Thoracic aorta (tissue), 2 donors: ENCODE measurements around the gene TRIM28. TPM values are rescaled to one million over a fixed set of nuclear protein-coding genes. Genes with fewer than 3 reads are reported as not detected.

ENCODE experiments used
- ATAC-seq: fragments of 150-250 bp; one replicate; pipeline ENCODE4 v1.8.0; 2017; ENCODE audit warnings: low read depth; ENCODE audit not compliant: insufficient number of reproducible peaks, low FRiP score
- DNase-seq: peaks from one replicate; pipeline ENCODE4 v3.0.0-alpha.2; 2020; ENCODE audit warnings: low spot score
- H3K27ac ChIP-seq, 2 donors: fragments of 200-600 bp; sonication (generic); 1 replicate in 1 of 2; 2 replicates in 1 of 2; pipeline ENCODE4 v1.5.1; 2016; ENCODE audit warnings: mild to moderate bottlenecking in 2 of 2, moderate library complexity in 2 of 2
- H3K27me3 ChIP-seq: fragments of 200-600 bp; sonication (generic); replicated peaks from 2 replicates; pipeline ENCODE4 v1.6.0; 2016; ENCODE audit warnings: mild to moderate bottlenecking; ENCODE audit not compliant: insufficient read depth
- H3K36me3 ChIP-seq: fragments of 200-600 bp; sonication (generic); one replicate; pipeline ENCODE4 v1.5.1; 2016
- H3K4me1 ChIP-seq, 2 donors: fragments of 200-600 bp; sonication (generic); 1 replicate in 1 of 2; 2 replicates in 1 of 2; pipeline versions ENCODE4 v1.5.1 to v1.6.0; 2016; ENCODE audit warnings: low read depth in 2 of 2, mild to moderate bottlenecking in 1 of 2; ENCODE audit not compliant: control insufficient read depth in 1 of 2
- H3K4me3 ChIP-seq: fragments of 200-600 bp; sonication (generic); 2 replicates; pipeline ENCODE4 v1.5.1; 2016; ENCODE audit warnings: mild to moderate bottlenecking
- H3K9me3 ChIP-seq: fragments of 200-600 bp; sonication (generic); 2 replicates; pipeline ENCODE4 v1.5.1; 2016
- total RNA-seq, 2 donors: library from RNA; depleted of rRNA; stranded (reverse); fragments of >200 nt; gene quantifications; one replicate each; pipeline versions ENCODE4 v1.1.0 to v1.2.3, GENCODE V29; 2016
- TF ChIP-seq, protein P1 (sequence below): fragments of 200-600 bp; sonication (generic); IDR thresholded peaks from one replicate; pipeline ENCODE4 v1.5.1; 2019; ENCODE audit warnings: antibody characterized with exemption

The TRIM28 gene
- total RNA-seq: 100 to 1,000 TPM; 192 to 204 TPM

DNA sequence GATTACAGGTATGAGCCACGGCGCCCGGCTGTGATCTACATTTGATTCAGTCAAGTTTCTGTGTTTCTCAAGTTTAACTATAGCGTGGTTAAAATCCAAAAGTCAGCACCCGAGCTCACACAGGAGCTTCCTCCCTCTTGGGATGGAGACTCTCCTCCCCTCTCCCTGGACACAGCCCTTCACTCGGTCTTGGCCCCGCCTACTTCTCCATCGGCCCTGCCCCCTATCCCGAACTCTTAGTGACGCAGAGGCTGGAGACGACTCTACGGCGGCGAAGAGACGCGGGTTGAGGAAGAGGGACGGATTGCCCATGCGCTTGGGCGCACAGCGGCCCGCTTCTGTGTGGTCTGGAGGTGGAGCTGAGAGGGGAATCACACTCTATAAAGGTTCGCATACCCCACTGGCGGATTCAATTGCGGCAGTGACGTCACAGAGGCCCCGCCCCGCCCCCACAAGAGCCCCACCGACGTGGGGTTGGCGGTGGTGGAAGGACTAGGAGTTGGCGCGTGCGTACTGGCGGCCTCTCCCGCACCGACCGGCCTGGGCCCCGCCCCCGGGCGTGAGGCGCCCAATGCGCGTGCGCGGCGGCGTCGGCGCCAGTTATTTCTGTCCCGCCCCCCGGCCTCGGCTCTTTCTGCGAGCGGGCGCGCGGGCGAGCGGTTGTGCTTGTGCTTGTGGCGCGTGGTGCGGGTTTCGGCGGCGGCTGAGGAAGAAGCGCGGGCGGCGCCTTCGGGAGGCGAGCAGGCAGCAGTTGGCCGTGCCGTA lies at the start of gene TRIM28:
TSS of gene TRIM28 (plus strand) at position 239 of the 765 bp plus-strand sequence. CDS start 694 bp downstream, outside the sequence.
- TF ChIP-seq, protein P1, sequence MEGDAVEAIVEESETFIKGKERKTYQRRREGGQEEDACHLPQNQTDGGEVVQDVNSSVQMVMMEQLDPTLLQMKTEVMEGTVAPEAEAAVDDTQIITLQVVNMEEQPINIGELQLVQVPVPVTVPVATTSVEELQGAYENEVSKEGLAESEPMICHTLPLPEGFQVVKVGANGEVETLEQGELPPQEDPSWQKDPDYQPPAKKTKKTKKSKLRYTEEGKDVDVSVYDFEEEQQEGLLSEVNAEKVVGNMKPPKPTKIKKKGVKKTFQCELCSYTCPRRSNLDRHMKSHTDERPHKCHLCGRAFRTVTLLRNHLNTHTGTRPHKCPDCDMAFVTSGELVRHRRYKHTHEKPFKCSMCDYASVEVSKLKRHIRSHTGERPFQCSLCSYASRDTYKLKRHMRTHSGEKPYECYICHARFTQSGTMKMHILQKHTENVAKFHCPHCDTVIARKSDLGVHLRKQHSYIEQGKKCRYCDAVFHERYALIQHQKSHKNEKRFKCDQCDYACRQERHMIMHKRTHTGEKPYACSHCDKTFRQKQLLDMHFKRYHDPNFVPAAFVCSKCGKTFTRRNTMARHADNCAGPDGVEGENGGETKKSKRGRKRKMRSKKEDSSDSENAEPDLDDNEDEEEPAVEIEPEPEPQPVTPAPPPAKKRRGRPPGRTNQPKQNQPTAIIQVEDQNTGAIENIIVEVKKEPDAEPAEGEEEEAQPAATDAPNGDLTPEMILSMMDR: no peak

DNA sequence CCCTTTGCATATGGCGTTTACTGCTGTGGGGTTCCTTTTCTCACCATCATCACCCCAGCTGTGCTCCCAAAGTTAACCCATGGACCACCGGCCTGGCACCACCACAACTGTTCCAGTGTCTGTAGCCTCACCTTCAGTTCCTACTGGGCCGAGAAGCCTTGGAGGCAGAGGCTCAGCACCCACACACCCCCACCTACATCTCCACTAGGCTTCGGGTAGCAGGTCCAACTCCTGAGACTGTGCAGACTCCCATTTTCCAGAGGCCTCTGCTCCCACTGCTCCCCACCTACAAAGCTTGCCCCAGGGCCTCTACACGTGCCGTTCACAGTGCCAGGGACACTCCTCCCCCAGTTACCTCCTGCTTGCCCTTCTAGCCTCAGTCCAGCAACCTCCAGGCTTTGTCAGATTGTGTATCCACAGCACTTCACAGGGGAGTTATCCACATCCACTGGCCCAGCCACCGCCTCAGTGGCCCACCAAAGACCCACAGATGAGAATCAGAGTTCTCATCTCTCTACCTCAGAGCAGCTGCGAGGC lies 46.2 kb upstream of the TRIM28 start:
- no peak overlapping the region for H3K4me3 ChIP-seq
- H3K27ac ChIP-seq: no peak overlapping the region
- H3K9me3 ChIP-seq: no peaks in the 10 kb centered on the region
- DNase-seq (no peak), ATAC-seq (no peak)
- no peaks in the 10 kb centered on the region for H3K36me3 ChIP-seq
- peaks cover 3 to 29% of the 10 kb centered on the region in 2 donors for H3K4me1 ChIP-seq
- TF ChIP-seq, protein P1: no peak
- H3K27me3 ChIP-seq: no peaks in the 10 kb centered on the region

More for the DNA sequence above, at the start of gene TRIM28:
- ATAC-seq (peak; percentile 99), DNase-seq (peak; percentile 92)
- Histone ChIP-seq H3K36me3 (peaks cover 20% of the 10 kb centered on the region), H3K4me3 (peak within 1 kb of the TSS; percentile 84), H3K27ac (peak within 1 kb of the TSS; percentile 95 to 96), H3K27me3 (no peaks in the 10 kb centered on the region), H3K9me3 (no peaks in the 10 kb centered on the region), H3K4me1 (peaks cover 20 to 21% of the 10 kb centered on the region in 2 donors)

DNA sequence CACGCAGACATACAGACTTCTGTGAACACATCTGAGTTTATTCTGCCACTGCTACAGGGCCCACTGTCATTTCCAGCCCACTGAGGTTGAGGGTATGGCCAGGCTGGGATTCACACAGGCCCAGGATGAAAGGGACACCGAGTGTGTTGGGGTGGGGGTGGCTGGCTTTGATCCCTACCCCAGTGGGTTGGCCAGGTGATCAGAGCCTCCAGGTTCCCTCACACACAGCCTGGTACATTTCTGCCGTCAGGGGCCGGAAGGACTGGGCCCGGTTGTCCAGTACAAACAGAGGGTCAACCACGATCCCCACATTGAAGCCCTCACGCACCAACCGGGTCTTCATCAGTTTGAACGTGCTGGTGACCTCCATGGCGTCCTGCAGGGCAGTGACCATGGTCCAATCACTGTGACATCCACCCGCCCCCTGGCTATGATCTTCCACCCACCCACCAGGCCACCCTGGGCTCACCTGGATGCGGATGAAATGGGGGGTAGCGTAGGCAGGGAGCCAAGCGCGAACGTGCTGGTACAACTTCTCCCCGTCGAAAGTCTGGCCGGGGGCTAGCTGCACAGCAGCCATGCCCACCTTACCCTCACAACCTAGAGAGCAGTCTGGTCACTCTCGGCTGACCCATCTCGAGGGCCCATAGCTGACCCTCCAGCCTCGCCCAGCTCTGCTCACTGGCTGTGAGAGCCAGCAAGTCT lies 45.4 kb upstream of the TRIM28 start:
- TF ChIP-seq, protein P1: no peak
- Histone ChIP-seq H3K36me3 (no peaks in the 10 kb centered on the region), H3K4me3 (peak overlapping the region; percentile 82), H3K27ac (no peak overlapping the region), H3K4me1 (peaks cover 3 to 29% of the 10 kb centered on the region in 2 donors), H3K9me3 (no peaks in the 10 kb centered on the region), H3K27me3 (no peaks in the 10 kb centered on the region)
- ATAC-seq: peak; percentile 13
- DNase-seq: no peak

DNA sequence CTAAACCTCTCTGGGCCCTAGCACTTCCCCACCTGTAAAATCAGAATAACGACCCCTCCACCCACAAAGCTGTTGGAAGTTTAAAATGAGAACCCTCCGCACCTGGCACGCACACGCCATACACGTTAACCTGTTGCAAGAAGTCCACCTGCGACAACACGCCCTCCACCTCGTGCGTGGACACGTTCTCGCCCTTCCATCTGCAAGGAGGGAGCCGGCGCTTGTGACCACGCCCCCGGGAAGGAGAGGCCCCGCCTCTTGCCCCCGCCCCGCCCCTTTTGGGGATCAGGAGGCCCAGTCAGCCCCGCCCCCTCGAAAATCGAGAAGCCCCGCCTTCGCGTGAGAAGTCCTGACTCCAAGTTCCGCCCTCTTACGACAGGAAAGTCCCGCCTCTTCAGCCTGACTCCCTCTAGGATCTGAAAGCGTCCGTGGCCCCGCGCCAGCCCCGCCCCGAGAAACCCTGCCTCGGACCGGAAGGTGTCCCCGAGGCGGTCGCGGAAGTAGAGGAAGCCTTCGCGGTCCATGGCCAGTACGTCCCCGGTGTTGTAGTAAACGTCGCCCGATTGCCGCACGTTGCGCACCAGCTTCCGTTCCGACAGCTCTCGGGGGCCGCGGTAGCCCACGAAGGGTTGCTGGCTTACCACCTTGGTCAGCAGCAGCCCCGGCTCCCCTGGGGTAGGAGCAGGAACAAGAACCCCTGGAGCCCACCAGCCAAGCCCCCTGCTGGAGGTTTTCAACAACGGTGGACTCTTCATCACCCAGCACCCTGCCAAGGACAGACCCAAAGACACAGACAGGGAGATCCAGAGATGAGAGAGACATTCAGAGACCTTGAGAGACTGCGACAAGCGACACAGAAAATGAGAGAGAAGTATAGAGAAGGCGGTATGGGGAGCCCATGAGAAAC lies 44.6 kb upstream of the TRIM28 start:
- Histone ChIP-seq H3K9me3 (no peaks in the 10 kb centered on the region), H3K4me3 (peak overlapping the region; percentile 82), H3K36me3 (no peaks in the 10 kb centered on the region), H3K27ac (peak overlapping the region; percentile 67 to 68), H3K4me1 (peaks cover 3 to 29% of the 10 kb centered on the region in 2 donors), H3K27me3 (no peaks in the 10 kb centered on the region)
- TF ChIP-seq, protein P1: peak; percentile 13
- DNase-seq (peak; percentile 99), ATAC-seq (peak; percentile 99)
